HAP-1 (cell line): ENCODE results near the gene CDKN2C.
"Not testable (repeated sequence)": the region's sequence is repeated elsewhere in the genome, so short reads cannot be mapped to it uniquely, and the experiment has no call there.

Experiments
- DNase-seq, 2 experiments: peaks; one replicate each; pipeline ENCODE4 v3.0.0-alpha.2; 2016 to 2020; ENCODE audit warnings: low spot score in 2 of 2
- H3K27me3 ChIP-seq: fragments of 250-450 bp; sonication (Bioruptor Pico); 2 replicates; pipeline ENCODE4 v1.5.1; 2020; ENCODE audit warnings: low read depth, mild to moderate bottlenecking, moderate library complexity
- H3K36me3 ChIP-seq: fragments of 250-450 bp; sonication (Bioruptor Pico); replicated peaks from 2 replicates; pipeline ENCODE4 v1.5.1; 2020; ENCODE audit warnings: mild to moderate bottlenecking
- H3K4me1 ChIP-seq: fragments of 250-450 bp; sonication (Bioruptor Pico); 2 replicates; pipeline ENCODE4 v1.5.1; 2020; ENCODE audit warnings: mild to moderate bottlenecking
- H3K4me3 ChIP-seq: fragments of 250-450 bp; sonication (Bioruptor Pico); 2 replicates; pipeline ENCODE4 v1.5.1; 2020; ENCODE audit warnings: mild to moderate bottlenecking, moderate library complexity
- H3K9me3 ChIP-seq: fragments of 250-450 bp; sonication (Bioruptor Pico); 2 replicates; pipeline ENCODE4 v1.5.1; 2020; ENCODE audit warnings: mild to moderate bottlenecking, moderate library complexity
- in situ Hi-C: fragments of 300-500 bp; cut with MboI; formaldehyde crosslinking; loops from 3 replicates; pipeline ENCODE4 v1.14.3; 2020; ENCODE audit warnings: low sequenced_read_pairs, inconsistent platforms, mixed read lengths

Gene CDKN2C

GRCh38 chr1:50942334-50942733, 27.7 kb upstream of the CDKN2C start:
- no peaks in the 10 kb centered on the region for H3K9me3 ChIP-seq
- no peaks in the 10 kb centered on the region; the same call in 1 of the 2 replicates for H3K36me3 ChIP-seq
- no peaks in the 10 kb centered on the region for H3K4me1 ChIP-seq
- H3K4me3 ChIP-seq: no peak overlapping the region
- no peaks in the 10 kb centered on the region for H3K27me3 ChIP-seq
- in situ Hi-C loops: no loop called here
- no peak for DNase-seq

GRCh38 chr1:50949286-50949982, 20.6 kb upstream of the CDKN2C start:
- Histone ChIP-seq H3K27me3 (no peaks in the 10 kb centered on the region), H3K9me3 (no peaks in the 10 kb centered on the region), H3K36me3 (peaks cover 4% of the 10 kb centered on the region), H3K4me3 (no peak overlapping the region), H3K4me1 (no peaks in the 10 kb centered on the region)
- no peak for DNase-seq
- in situ Hi-C loops: no loop called here

GRCh38 chr1:50950396-50950795, 19.6 kb upstream of the CDKN2C start:
- peaks cover 10% of the 10 kb centered on the region for H3K36me3 ChIP-seq
- no peaks in the 10 kb centered on the region for H3K27me3 ChIP-seq
- DNase-seq: no peak
- no peak overlapping the region for H3K4me3 ChIP-seq
- in situ Hi-C loops: no loop called here
- no peaks in the 10 kb centered on the region for H3K9me3 ChIP-seq
- H3K4me1 ChIP-seq: no peaks in the 10 kb centered on the region

- H3K4me1 ChIP-seq, H3K9me3 ChIP-seq, H3K27me3 ChIP-seq, in situ Hi-C loops, DNase-seq, H3K4me3 ChIP-seq: not testable (repeated sequence)
- peaks cover 13% of the 10 kb centered on the region for H3K36me3 ChIP-seq
Measured at GRCh38 chr1:50952566-50952965, 17.5 kb upstream of the CDKN2C start.

GRCh38 chr1:50955116-50955515, 14.9 kb upstream of the CDKN2C start:
- H3K4me3 ChIP-seq: no peak overlapping the region
- in situ Hi-C loops: no loop called here
- H3K9me3 ChIP-seq: no peaks in the 10 kb centered on the region
- no peaks in the 10 kb centered on the region for H3K27me3 ChIP-seq
- peaks cover 4% of the 10 kb centered on the region for H3K4me1 ChIP-seq
- peaks cover 13% of the 10 kb centered on the region for H3K36me3 ChIP-seq
- no peak for DNase-seq

GRCh38 chr1:50959303-50959912, 10.6 kb upstream of the CDKN2C start:
- peak; percentile 28 to 52 for DNase-seq
- in situ Hi-C loops: no loop called here
- H3K9me3 ChIP-seq: no peaks in the 10 kb centered on the region
- H3K27me3 ChIP-seq: no peaks in the 10 kb centered on the region
- H3K36me3 ChIP-seq: peaks cover 9% of the 10 kb centered on the region; the same call in 1 of the 2 replicates
- peak overlapping the region; percentile 60 for H3K4me3 ChIP-seq
- peaks cover 10% of the 10 kb centered on the region for H3K4me1 ChIP-seq

- Histone ChIP-seq H3K27me3 (no peaks in the 10 kb centered on the region), H3K36me3 (peaks cover 3% of the 10 kb centered on the region; the same call in 1 of the 2 replicates), H3K4me3 (peak within 1 kb of the TSS; percentile 60), H3K9me3 (no peaks in the 10 kb centered on the region), H3K4me1 (peaks cover 10% of the 10 kb centered on the region)
- in situ Hi-C loops: loop anchor here (10.0 kb wide), 1 partner anchor 235 kb away; no protein-coding TSS in a partner anchor
- DNase-seq: peak; percentile 96 to 97
Measured at GRCh38 chr1:50959913-50960844, 9.9 kb upstream of the CDKN2C start, which contains the start of gene FAF1. Gene FAF1, minus strand, starts transcription at chr1:50960267. Its CDS starts 456 bp downstream, at chr1:50959811.

GRCh38 chr1:50964863-50965262, 5.2 kb upstream of the CDKN2C start:
- in situ Hi-C loops: loop anchor here (10.0 kb wide), 1 partner anchor 230 kb away; no protein-coding TSS in a partner anchor
- Histone ChIP-seq H3K27me3 (no peaks in the 10 kb centered on the region), H3K36me3 (no peaks in the 10 kb centered on the region), H3K4me1 (peaks cover 16% of the 10 kb centered on the region), H3K4me3 (no peak overlapping the region), H3K9me3 (no peaks in the 10 kb centered on the region)
- DNase-seq: no peak

GRCh38 chr1:50966991-50967390, 3.1 kb upstream of the CDKN2C start:
- no peaks in the 10 kb centered on the region for H3K27me3 ChIP-seq
- peak overlapping the region; percentile 77 for H3K4me3 ChIP-seq
- no peaks in the 10 kb centered on the region for H3K9me3 ChIP-seq
- in situ Hi-C loops: loop anchor here (10.0 kb wide), 1 partner anchor 228 kb away; no protein-coding TSS in a partner anchor
- H3K36me3 ChIP-seq: no peaks in the 10 kb centered on the region
- peaks cover 10% of the 10 kb centered on the region for H3K4me1 ChIP-seq
- DNase-seq: no peak

GRCh38 chr1:50967416-50968157, 2.5 kb upstream of the CDKN2C start:
- Histone ChIP-seq H3K36me3 (no peaks in the 10 kb centered on the region), H3K27me3 (no peaks in the 10 kb centered on the region)
- DNase-seq: peak in 1 of 2 experiments; percentile 19

GRCh38 chr1:50968158-50968820, 1.8 kb upstream of the CDKN2C start:
- peak overlapping the region; percentile 77 for H3K4me3 ChIP-seq
- peak; percentile 91 to 95 for DNase-seq
- H3K9me3 ChIP-seq: no peaks in the 10 kb centered on the region
- in situ Hi-C loops: loop anchor here (10.0 kb wide), 1 partner anchor 227 kb away; no protein-coding TSS in a partner anchor
- no peaks in the 10 kb centered on the region for H3K36me3 ChIP-seq
- no peaks in the 10 kb centered on the region for H3K27me3 ChIP-seq
- H3K4me1 ChIP-seq: peaks cover 14% of the 10 kb centered on the region

More at GRCh38 chr1:50967416-50968157, 2.5 kb upstream of the CDKN2C start:
- in situ Hi-C loops: loop anchor here (10.0 kb wide), 1 partner anchor 227 kb away; no protein-coding TSS in a partner anchor
- Histone ChIP-seq H3K9me3 (no peaks in the 10 kb centered on the region), H3K4me3 (peak overlapping the region; percentile 77), H3K4me1 (peaks cover 10% of the 10 kb centered on the region)

- H3K4me1 ChIP-seq: peaks cover 17% of the 10 kb centered on the region
- peak in 1 of 2 experiments; percentile 47 for DNase-seq
- peaks cover under 1% of the 10 kb centered on the region; the same call in 1 of the 2 replicates for H3K36me3 ChIP-seq
- no peaks in the 10 kb centered on the region for H3K27me3 ChIP-seq
- in situ Hi-C loops: loop anchor here (10.0 kb wide), 1 partner anchor 226 kb away; no protein-coding TSS in a partner anchor
- H3K4me3 ChIP-seq: peak overlapping the region; percentile 77
- H3K9me3 ChIP-seq: no peaks in the 10 kb centered on the region
Measured at GRCh38 chr1:50968821-50969610, 1.0 kb upstream of the CDKN2C start.
